Femur (tissue), 1 donor: ENCODE data around the gene EIF3I.

ENCODE experiments used
- DNase-seq: peaks from one replicate; pipeline ENCODE4 v3.0.0-alpha.2; 2017

Gene EIF3I

DNA sequence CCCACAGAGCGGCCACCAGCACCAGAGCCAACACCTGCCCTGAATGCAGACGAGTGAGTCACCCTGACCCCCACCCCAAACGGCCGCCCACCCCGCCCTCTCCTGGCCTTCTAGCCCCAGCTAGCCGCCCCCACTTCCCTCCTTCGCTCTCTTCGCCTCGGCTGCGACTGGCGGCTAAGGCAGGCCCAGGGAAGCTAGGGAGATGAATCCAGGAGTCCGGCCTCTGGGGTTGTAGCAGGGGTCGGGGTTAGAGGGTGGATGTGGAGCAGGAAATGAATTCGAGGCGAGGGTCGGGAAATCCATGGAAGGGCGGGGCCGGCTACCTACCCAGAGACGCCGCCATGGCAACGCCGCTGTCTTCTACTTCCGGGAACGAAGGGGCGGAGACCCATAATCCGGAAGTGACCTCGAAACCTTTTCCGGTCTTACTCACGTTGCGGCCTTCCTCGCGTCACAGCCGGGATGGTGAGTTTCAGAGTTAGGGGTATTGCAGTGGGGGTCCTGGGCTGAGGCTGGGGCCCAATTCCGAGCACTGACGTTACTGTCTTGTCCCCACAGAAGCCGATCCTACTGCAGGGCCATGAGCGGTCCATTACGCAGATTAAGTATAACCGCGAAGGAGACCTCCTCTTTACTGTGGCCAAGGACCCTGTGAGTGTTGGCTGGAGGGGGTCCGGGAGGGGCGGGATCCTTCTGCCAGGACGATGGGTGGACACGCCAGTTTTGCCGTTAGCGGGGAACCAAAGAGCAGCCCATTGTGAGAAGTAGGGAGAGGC lies at the start of gene EIF3I, which contains the start of gene TMEM234:
TSS of gene EIF3I (plus strand) at position 428 of the 776 bp plus-strand sequence. CDS start at position 463, 35 bp downstream.
TSS of gene TMEM234 (minus strand) at position 374 of the 776 bp plus-strand sequence. CDS start at position 343, 31 bp downstream.
- DNase-seq: peak; percentile 96

DNA sequence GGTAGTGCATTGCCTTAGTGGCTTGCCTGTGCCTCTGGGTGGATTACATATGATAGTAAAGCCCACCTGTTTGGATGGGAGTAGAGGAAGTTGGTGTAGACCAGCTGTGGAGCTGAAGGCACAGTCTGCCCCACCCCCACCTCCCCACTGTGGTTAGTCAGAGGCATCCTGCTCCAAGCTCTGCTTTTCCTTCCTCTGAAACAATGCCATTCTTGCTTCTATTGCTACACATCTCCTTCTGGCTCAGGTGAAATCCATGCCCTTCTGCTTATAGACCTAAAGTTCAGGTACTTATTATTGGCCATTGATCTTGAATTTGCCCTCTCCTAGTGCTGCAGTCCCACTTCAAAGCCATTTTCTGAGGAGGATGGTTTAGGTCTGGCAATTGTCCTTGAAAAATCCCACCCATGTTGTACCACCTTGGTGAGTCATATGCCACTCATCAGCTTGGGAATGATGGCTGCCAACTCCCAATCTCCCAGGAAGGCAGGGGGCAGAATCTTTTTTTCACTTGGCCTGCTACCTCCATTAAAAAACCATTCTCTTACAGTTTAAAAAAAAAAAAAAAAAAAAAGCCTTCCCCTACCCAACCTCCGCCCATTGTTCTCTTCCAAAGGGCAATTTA lies 49.5 kb upstream of the EIF3I start:
- DNase-seq: no peak

DNA sequence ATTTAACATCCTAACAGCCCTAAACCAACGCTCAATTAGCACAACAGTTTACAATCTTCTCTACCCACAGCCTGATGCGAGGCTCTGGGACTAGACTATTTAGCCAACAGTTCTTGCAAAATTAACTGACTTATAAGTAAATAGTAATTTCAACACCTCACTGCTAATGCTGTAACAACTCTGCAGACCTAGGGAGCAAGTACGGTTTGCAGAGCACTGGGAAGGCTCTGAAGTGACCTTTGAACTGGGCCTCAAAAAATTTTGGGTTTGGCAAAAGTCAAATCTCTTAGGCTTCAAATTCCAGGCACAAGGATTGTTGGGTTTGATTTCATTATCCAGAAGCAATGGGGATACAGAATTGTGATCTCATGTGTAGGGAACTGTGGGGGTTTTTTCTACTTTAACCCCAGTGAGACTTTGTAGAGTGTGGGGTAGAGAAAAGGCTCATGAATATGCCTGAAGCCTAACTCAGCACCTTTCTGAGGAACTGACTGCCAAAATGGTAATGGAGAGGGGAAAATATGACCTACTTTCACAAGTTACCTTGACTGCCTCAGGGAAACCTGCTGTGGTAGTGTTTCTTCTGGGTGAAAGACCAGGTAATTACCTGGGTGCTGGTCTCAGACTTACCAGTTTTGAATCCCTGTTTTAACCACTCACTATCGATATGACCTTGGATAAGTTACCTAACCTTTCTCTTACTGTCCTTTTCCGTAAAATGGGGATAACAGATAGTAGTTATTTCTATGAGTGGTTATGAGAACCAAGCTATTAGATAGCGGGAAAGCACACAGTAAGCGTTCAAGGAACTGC lies 43.6 kb upstream of the EIF3I start:
- no peak for DNase-seq

DNA sequence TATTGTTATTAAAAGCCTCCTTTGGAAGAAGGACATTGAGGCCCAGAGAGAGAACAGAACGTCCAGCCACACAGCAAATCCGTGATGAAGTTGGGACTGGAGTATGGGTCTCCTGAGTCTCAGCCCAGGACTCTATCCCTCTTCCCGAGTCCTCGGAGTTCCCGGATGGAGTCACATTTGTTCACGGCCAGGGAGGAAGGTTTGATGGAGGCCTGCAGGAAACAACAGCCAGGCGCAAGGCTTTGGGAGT lies 43.1 kb upstream of the EIF3I start:
- no peak for DNase-seq

DNA sequence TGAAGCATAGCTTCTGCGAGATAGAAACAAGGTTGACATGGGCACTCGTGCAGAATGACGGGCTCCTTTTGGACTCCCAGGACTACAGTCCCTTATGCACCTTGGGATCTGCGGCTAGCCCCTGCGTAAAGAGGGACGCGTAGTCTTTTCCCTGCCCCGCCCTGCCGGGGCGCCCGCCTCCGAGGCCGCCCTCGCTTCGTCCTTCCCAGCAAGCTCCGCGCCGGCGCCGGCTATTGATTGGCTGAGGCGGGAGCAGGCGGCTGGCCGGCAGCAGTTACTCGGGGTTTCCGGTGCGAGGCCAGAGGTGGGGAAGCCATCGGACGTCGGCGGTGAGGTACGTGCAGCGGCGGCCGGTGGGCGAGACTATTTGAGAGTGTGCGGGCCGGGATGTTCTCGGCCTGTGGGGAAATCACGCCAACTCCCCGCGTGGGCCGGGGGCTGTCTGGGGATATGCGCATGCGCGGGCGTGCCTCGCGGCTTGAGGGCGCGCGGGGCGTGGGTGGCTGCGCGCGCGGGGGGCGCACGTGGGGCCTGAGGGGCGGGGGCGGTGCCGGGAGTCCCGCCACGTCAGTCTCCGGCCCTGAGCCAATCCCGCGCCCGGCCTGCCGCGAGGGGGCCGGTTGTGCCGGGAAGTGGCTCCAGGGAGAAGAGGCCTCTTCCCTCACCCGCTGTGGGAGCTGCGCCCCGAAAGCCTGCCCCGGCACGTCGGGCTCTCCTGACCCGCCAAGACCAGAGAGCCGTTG lies 42.6 kb upstream of the EIF3I start, which contains the start of gene TXLNA:
TSS of gene TXLNA (plus strand) at position 233 of the 743 bp plus-strand sequence. CDS start 671 bp downstream, outside the sequence.
- DNase-seq: peak; percentile 97

DNA sequence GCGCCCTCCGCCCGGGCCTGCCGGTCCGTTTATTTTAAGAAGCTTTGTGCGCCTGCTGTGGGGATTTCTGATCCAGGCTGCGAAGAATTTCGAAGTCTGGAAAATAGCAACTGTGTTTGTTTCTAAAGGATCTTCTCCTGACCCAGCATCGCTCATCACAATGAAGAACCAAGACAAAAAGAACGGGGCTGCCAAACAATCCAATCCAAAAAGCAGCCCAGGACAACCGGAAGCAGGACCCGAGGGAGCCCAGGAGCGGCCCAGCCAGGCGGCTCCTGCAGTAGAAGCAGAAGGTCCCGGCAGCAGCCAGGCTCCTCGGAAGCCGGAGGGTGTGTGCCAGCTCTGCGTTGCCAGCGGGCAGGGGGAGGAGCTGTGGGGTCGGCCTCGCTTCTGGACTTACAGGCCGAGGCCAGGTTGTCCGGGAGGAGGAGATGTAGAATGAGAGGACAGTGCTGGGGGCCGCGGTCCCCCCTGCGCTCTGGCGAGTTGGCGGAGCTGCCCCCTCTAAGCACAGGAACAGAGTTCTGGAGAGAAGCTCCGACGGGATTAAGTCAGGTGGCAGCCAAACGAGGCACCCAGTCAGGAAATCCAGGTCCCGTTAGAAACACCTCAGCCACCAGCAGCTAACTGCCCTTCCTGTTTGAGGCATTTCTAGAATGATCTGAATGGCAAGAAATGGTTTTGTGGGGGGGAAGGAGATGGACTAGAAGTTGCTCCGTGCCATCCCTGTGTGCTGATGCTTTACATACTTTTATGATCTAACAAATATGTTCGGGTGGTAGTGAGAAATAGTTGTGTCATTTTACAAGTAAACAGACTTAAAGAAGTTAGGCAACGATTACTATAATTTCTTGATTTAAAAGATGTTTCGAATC lies 41.8 kb upstream of the EIF3I start:
- DNase-seq: peak; percentile 74

DNA sequence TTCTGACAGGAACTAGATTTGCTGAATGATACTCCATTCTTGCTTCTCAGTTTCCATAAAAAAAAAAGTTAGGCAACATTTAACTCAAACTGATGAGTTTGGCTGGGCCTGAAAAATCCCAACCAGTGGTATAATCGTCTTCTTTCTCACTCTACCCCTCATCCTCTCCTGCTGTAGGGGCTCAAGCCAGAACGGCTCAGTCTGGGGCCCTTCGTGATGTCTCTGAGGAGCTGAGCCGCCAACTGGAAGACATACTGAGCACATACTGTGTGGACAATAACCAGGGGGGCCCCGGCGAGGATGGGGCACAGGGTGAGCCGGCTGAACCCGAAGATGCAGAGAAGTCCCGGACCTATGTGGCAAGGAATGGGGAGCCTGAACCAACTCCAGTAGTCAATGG lies 41.1 kb upstream of the EIF3I start:
- DNase-seq: no peak

DNA sequence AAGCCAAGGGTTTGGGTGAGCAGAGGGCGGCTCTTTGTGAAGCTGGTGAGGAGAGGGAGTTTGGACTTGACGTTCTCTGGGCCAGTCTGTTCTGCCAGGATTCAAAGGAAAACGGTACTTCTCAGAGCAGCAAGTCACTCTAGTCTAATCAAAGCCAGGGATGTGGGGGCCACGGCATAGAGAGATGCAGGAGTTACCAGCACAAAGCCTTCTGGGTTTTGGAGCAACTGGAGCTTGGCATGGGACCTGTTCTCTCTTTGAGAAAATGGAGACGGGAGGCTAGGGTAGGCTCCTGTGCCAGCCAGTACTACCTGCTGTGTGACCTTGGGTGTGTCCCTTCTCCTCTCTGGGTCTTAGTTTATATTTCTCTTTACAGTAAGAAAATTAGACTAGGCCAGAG lies 40.6 kb upstream of the EIF3I start:
- no peak for DNase-seq

DNA sequence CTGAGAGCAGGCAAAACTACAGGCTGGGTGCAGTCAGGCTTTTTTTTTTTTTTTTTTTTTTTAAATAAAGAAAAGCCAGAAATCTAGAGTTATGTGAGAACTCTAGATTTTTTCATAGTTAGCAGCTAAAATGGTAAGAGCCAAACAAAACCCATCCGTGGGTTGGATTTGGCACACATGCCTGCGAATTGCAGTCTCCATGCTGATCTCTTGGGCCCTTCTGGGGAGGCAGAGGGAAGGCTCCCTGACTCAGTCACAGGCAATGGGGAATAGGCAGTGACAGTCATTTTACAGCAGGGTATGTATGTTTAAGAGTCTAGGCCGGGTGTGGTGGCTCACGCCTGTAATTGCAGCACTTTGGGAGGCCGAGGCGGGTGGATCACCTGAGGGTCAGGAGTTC lies 40.1 kb upstream of the EIF3I start:
- DNase-seq: no peak

DNA sequence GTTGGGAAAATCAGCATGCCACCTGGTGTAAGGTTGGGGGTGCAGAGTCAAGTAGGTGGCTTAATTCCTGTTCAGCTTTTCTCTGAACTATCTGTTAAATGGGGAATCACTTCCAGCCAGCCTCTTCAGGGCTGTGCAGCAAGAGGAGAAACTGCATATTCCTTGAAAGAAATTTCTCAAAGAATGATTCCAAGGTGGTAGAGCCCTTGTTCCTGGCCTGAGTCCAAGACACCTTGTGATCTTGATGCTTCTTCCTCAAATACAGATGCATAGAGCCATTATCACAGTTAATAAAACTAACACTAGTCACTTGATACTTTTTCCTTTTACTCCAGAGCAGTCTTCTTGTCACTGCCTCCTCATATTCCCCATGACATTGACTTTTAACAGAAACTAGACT lies 37.6 kb upstream of the EIF3I start:
- no peak for DNase-seq

DNA sequence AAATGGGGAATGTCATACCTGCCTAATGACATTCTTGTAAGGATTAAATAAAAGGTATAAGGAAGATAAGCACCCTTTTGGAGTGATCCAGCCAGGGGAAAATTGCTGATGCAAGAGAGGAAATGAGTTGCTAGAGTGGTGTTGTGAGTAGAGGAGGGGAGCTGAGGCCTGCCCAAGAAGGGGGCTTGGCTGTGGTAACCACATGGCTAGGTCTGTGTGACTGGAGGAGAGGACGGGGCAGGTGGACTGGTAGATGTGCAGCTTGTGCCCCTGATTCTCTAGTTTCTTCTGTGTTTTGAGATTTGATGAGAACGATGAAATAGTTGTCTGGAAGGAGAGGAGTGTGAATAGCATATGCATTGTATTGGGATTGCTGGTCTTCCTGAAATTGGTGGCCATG lies 36.1 kb upstream of the EIF3I start:
- DNase-seq: no peak

DNA sequence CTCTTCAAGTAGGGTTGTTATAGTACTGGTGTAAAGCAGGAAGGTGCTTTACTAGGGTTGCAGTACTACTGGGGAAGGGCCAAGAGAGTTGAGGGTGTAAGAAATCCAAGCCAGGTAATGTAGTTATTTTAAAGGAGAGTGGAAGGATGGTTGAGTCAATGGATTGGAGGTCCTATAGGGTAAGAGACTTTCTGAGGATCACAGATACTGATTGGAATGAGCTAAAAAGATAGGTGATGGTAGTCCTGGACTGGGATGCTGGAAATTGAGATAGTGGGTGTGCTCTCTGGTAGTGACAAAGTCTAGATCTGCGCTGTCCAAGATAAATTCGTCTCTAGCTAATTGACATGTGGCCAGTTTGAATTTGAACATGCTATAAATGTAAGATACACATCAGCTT lies 35.7 kb upstream of the EIF3I start:
- no peak for DNase-seq

DNA sequence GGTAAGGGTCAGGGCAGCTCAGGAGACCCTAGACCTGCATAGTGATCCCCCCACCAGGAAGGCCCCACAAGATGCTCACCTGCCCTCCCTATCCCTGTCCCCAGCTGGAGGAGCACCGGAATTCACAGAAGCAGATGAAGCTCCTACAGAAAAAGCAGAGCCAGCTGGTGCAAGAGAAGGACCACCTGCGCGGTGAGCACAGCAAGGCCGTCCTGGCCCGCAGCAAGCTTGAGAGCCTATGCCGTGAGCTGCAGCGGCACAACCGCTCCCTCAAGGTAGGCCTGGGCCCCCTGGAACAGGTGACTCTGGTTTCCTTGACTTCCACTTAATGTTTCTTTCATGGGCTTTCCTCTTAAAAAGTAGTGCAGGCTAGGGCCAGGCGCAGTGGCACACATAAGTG lies 34.4 kb upstream of the EIF3I start:
- DNase-seq: no peak

DNA sequence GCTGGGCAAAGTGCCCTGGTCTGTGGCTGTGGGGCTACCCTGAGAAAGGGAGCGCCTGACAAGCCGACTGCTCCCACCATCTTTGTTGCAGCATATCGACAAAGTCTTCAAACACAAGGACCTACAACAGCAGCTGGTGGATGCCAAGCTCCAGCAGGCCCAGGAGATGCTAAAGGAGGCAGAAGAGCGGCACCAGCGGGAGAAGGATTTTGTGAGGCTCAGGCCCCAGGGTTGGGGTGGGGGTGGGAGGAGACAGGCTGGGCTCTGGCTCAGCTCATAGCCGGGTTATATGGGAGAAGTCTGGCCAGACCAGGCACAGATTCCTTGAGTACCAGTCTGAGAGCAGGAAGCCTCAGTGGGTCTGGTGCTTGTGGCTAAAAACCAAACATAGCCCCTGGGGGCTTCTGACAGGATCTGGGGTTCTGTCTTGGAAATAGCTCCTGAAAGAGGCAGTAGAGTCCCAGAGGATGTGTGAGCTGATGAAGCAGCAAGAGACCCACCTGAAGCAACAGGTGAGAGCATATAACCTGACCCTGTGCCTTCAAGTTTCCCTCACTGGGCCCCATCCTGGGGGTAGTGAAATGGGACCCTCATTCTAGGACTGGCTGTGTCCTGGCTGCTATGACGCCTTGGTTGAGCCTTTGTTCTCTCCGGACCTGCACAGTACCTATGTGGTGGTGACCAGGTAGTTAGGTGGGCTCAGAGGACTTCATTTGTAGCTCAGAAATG lies 29.8 kb upstream of the EIF3I start:
- no peak for DNase-seq

DNA sequence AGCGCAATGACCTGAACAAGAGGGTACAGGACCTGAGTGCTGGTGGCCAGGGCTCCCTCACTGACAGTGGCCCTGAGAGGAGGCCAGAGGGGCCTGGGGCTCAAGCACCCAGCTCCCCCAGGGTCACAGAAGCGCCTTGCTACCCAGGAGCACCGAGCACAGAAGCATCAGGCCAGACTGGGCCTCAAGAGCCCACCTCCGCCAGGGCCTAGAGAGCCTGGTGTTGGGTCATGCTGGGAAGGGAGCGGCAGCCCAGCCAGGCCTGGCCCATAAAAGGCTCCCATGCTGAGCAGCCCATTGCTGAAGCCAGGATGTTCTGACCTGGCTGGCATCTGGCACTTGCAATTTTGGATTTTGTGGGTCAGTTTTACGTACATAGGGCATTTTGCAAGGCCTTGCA lies 27.2 kb upstream of the EIF3I start:
- no peak for DNase-seq

DNA sequence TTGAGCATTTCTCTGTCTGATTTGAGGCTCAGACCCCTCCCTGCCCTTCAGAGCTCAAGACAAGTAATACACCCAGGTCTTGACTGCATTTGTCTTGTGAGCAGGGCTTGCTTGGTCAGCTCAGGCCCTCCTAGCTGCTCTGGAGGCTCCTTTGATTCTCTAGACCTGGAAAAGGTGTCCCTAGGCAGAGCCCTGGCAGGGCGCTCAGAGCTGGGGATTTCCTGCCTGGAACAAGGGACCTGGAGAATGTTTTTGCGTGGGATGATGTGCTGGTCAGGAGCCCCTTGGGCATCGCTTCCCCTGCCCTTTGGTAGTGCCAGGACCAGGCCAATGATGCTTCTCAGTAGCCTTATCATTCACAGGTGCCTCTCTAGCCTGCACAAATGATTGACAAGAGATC lies 26.7 kb upstream of the EIF3I start:
- DNase-seq: no peak

DNA sequence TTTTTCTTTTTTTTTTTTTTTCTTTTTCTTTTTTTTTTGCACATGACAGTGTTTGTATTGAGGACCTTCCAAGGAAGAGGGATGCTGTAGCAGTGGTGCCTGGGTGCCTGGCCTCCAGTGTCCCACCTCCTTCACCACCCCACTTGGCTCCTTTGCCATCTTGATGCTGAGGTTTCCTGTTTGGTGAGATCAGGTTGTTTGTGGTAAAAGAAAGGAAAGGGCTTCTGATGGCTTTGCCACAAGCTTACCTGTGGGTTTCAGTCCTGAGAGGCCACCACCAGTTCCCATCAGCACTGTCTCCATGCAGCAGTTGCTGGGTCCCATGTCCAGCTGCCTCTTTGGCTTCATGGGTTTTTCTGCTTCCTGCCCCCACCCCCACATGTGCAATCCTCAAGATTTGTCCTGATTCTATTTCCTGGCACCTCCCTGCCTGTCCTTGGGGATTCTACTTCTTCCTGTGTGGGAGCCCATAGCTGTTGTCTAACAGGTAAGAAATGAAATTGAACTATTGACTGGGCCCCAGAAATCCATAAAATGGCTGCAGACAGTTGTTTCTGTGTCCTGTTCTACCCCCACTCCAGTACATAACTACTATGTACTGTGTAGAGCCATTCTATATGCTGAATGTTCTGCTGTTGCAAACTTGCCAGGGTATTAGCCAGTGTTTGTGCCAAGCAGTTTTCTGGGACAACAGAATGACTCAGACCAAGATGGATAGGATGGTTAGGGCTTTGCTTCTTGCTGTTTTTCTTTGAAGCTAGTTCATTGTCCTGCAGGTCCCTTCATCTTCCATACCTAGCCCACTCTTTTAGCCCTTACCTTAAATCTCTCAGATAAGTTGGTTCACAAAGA lies 26.0 kb upstream of the EIF3I start:
- no peak for DNase-seq

DNA sequence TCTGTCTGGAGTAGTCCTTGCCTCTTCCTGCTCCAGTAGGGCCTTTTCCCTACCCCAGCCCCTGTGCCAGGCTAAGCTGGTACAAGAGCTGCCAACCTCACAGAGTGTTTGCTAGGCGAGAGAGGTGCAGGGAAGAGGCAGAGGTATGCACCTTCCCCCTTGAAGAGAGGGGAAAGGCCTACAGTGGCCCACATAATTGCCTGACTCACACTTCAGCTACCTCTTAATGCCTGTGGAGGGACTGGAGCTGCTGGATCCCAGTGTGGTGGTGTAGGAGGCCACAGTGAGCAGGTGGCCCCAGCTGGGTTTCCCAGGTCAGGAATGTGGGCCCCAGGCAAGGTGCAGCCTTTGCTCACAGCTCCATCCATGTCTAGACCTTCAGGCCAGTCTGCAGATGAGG lies 25.1 kb upstream of the EIF3I start:
- DNase-seq: no peak

DNA sequence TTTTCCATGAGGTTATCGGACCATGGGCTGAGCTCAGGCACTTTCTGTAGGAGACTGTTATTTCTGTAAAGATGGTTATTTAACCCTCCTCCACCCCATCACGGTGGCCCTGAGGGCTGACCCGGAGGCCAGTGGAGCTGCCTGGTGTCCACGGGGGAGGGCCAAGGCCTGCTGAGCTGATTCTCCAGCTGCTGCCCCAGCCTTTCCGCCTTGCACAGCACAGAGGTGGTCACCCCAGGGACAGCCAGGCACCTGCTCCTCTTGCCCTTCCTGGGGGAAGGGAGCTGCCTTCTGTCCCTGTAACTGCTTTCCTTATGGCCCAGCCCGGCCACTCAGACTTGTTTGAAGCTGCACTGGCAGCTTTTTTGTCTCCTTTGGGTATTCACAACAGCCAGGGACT lies 24.4 kb upstream of the EIF3I start:
- no peak for DNase-seq
